Stimulated activated CD4-positive, alpha-beta T cell treated with anti-CD3 and anti-CD28 coated beads, Interleukin-1b, Interleukin-23, amount 100 ng/mL, for 1 hour (primary cell): ENCODE data around the gene NAALADL2.

Experiments
- DNase-seq, 2 donors: peaks; one replicate each; pipeline ENCODE4 v3.0.0-alpha.2; 2020; ENCODE audit warnings: low read depth in 2 of 2

Gene NAALADL2

GRCh38 chr3:174960898-174961297 lies 101.8 kb downstream of the NAALADL2 start:
- DNase-seq: no peak

GRCh38 chr3:174973465-174973864 lies 114.3 kb downstream of the NAALADL2 start:
- DNase-seq: no peak

GRCh38 chr3:174986685-174987084 lies 127.6 kb downstream of the NAALADL2 start:
- DNase-seq: no peak

- no peak for DNase-seq
These were observed 142.0 kb downstream of the NAALADL2 start for GRCh38 chr3:175001091-175001490.

GRCh38 chr3:175002732-175003143 lies 143.6 kb downstream of the NAALADL2 start:
- DNase-seq: no peak

GRCh38 chr3:175003590-175003989 lies 144.5 kb downstream of the NAALADL2 start:
- no peak for DNase-seq

GRCh38 chr3:175005193-175005592 lies 146.1 kb downstream of the NAALADL2 start:
- DNase-seq: no peak

GRCh38 chr3:175005881-175006280 lies 146.7 kb downstream of the NAALADL2 start:
- DNase-seq: no peak

- DNase-seq: no peak
These were observed 148.2 kb downstream of the NAALADL2 start for GRCh38 chr3:175007306-175007705.

GRCh38 chr3:175009295-175009694 lies 150.2 kb downstream of the NAALADL2 start:
- DNase-seq: no peak

- no peak for DNase-seq
These were observed 156.0 kb downstream of the NAALADL2 start for GRCh38 chr3:175015056-175015635.

GRCh38 chr3:175018946-175019727 lies 160.0 kb downstream of the NAALADL2 start:
- DNase-seq: no peak

- DNase-seq: no peak
These were observed 161.0 kb downstream of the NAALADL2 start for GRCh38 chr3:175020101-175020500.

- DNase-seq: no peak
These were observed 170.7 kb downstream of the NAALADL2 start for GRCh38 chr3:175029828-175030227.

- DNase-seq: no peak
These were observed 180.7 kb downstream of the NAALADL2 start for GRCh38 chr3:175039875-175040274.

- no peak for DNase-seq
These were observed 182.2 kb downstream of the NAALADL2 start for GRCh38 chr3:175041369-175041768.

- no peak for DNase-seq
These were observed 187.5 kb downstream of the NAALADL2 start for GRCh38 chr3:175046601-175047000.

- DNase-seq: no peak
These were observed 188.7 kb downstream of the NAALADL2 start for GRCh38 chr3:175047786-175048185.

GRCh38 chr3:175057401-175057800 lies 198.3 kb downstream of the NAALADL2 start:
- no peak for DNase-seq

- DNase-seq: no peak
These were observed 200.7 kb downstream of the NAALADL2 start for GRCh38 chr3:175059788-175060187.

GRCh38 chr3:175065497-175065896 lies 206.4 kb downstream of the NAALADL2 start:
- DNase-seq: no peak

GRCh38 chr3:175066617-175067415 lies 207.7 kb downstream of the NAALADL2 start:
- DNase-seq: no peak

- DNase-seq: no peak
These were observed 209.5 kb downstream of the NAALADL2 start for GRCh38 chr3:175068587-175068986.
